GM12872 (cell line): Measurements from ENCODE around the gene MCHR1.

Experiments used
- TF ChIP-seq, protein P1 (sequence below): IDR thresholded peaks from 3 replicates; pipeline ENCODE4 v1.5.1; 2011; ENCODE audit warnings: low read depth, mild to moderate bottlenecking, low read length, moderate library complexity; ENCODE audit not compliant: insufficient read depth

The MCHR1 gene

GRCh38 chr22:40665312-40665711, 14.0 kb upstream of the MCHR1 start:
- TF ChIP-seq, protein P1, sequence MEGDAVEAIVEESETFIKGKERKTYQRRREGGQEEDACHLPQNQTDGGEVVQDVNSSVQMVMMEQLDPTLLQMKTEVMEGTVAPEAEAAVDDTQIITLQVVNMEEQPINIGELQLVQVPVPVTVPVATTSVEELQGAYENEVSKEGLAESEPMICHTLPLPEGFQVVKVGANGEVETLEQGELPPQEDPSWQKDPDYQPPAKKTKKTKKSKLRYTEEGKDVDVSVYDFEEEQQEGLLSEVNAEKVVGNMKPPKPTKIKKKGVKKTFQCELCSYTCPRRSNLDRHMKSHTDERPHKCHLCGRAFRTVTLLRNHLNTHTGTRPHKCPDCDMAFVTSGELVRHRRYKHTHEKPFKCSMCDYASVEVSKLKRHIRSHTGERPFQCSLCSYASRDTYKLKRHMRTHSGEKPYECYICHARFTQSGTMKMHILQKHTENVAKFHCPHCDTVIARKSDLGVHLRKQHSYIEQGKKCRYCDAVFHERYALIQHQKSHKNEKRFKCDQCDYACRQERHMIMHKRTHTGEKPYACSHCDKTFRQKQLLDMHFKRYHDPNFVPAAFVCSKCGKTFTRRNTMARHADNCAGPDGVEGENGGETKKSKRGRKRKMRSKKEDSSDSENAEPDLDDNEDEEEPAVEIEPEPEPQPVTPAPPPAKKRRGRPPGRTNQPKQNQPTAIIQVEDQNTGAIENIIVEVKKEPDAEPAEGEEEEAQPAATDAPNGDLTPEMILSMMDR, result no peak

GRCh38 chr22:40666151-40666848, 13.0 kb upstream of the MCHR1 start:
- TF ChIP-seq, protein P1, result no peak

- TF ChIP-seq, protein P1, result no peak
Observed at GRCh38 chr22:40668611-40669411, 10.5 kb upstream of the MCHR1 start.

DNA sequence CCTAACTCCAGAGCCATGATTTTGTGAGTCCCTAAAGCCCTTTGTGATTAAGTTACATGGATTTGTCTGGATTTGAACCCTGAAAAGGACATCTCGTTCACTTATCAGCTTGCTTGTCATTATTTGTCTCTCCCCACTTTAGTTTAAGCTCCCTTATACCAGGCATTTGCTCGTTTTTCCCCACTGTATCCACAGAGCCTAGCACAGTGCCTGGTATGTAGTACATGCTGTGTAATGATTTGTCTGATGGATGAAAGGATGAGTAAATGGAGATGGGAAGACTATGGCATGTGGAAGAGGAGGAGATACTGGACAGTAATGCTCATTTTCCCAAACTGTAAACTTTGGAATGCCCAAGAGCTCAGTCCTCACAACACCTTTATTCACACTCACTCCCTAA, 9.2 kb upstream of the MCHR1 start:
- TF ChIP-seq, protein P1, result no peak

- TF ChIP-seq, protein P1, result no peak
Observed at GRCh38 chr22:40671369-40671768, 7.9 kb upstream of the MCHR1 start.

GRCh38 chr22:40671796-40672360, 7.4 kb upstream of the MCHR1 start:
- TF ChIP-seq, protein P1, result no peak

- TF ChIP-seq, protein P1, result no peak
Observed at GRCh38 chr22:40673017-40673416, 6.3 kb upstream of the MCHR1 start.
